CD4-positive, alpha-beta T cell (primary cell): Measurements from ENCODE around the gene SLC15A4. TPM values are rescaled to one million over a fixed set of nuclear protein-coding genes. Genes with fewer than 3 reads are reported as not detected.

ENCODE experiments used
- ATAC-seq: fragments of 200-7000 bp; cut with Tn5 transposase; one replicate; pipeline ENCODE4 v1.10.0; 2022; ENCODE audit warnings: mild to moderate bottlenecking; ENCODE audit not compliant: poor library complexity
- CTCF ChIA-PET: fragments of 350-600 bp; sonication (Branson Sonifier 250); formaldehyde crosslinking; loops from one replicate; lab custom pipeline; 2021; ENCODE audit warnings: antibody characterized with exemption, inconsistent platforms; lab: Charles Lee
- POLR2A ChIA-PET: fragments of 350-600 bp; sonication (Branson Sonifier 250); formaldehyde crosslinking; loops from one replicate; lab custom pipeline; 2021; ENCODE audit warnings: antibody characterized with exemption, inconsistent platforms; lab: Charles Lee
- DNase-seq, 14 experiments: peaks; one replicate each; pipeline ENCODE4 v3.0.0-alpha.2; 2013 to 2020; ENCODE audit warnings: mixed read lengths in 2 of 14
- H3K27ac ChIP-seq, 2 donors: one replicate each; pipeline versions ENCODE4 v1.5.1 to v1.7.0; 2013; ENCODE audit warnings: low read length in 2 of 2, low read depth in 1 of 2, mild to moderate bottlenecking in 1 of 2
- H3K27me3 ChIP-seq, 2 experiments: 1 replicate in 1 of 2; 2 replicates in 1 of 2; pipeline versions ENCODE4 v1.6.1 to v1.7.0; 2013; ENCODE audit warnings: low read length in 2 of 2, control low read depth in 1 of 2, mild to moderate bottlenecking in 1 of 2, moderate library complexity in 1 of 2; ENCODE audit not compliant: insufficient read depth in 2 of 2, control insufficient read depth in 1 of 2
- H3K36me3 ChIP-seq: one replicate; pipeline ENCODE4 v1.6.1; 2013; ENCODE audit warnings: low read length, control low read depth; ENCODE audit not compliant: insufficient read depth
- H3K4me1 ChIP-seq: one replicate; pipeline ENCODE4 v1.6.1; 2013; ENCODE audit warnings: low read length, control low read depth; ENCODE audit not compliant: insufficient read depth
- H3K4me3 ChIP-seq: one replicate; pipeline ENCODE4 v1.5.1; 2013; ENCODE audit warnings: mild to moderate bottlenecking, low read length, moderate library complexity
- H3K9me3 ChIP-seq, 2 experiments: 1 replicate in 1 of 2; 2 replicates in 1 of 2; pipeline versions ENCODE4 v1.6.1 to v1.7.0; 2013; ENCODE audit warnings: low read length in 2 of 2, mild to moderate bottlenecking in 2 of 2, control low read depth in 1 of 2, moderate library complexity in 1 of 2; ENCODE audit not compliant: control insufficient read depth in 1 of 2, insufficient read depth in 1 of 2
- H3K27ac Mint-ChIP-seq: one replicate; pipeline ENCODE4 v1.8.0; 2020; ENCODE audit warnings: mixed read lengths
- H3K27me3 Mint-ChIP-seq: one replicate; pipeline ENCODE4 v1.8.0; 2021; ENCODE audit warnings: mixed read lengths
- H3K36me3 Mint-ChIP-seq: one replicate; pipeline ENCODE4 v1.8.0; 2021; ENCODE audit warnings: low read depth, mixed read lengths
- H3K4me1 Mint-ChIP-seq: one replicate; pipeline ENCODE4 v1.8.0; 2021; ENCODE audit warnings: low read depth, mixed read lengths
- H3K4me3 Mint-ChIP-seq: one replicate; pipeline ENCODE4 v1.8.0; 2020; ENCODE audit warnings: mild to moderate bottlenecking, mixed read lengths
- H3K9me3 Mint-ChIP-seq: one replicate; pipeline ENCODE4 v1.8.0; 2020; ENCODE audit warnings: mixed read lengths
- CTCF ChIP-seq: fragments of 200-600 bp; IDR thresholded peaks from one replicate; pipeline ENCODE4 v1.8.0; 2022; ENCODE audit warnings: antibody characterized with exemption, mild to moderate bottlenecking
- intact Hi-C, 2 experiments: fragments of 100-400 bp; cut with DNase I in 1 of 2; cut with micrococcal nuclease in 1 of 2; formaldehyde crosslinking; loops; one replicate each; pipeline versions ENCODE4 v1.15.1 to v1.9.0; 2023 to 2025; cut with DNase I, micrococcal nuclease
- total RNA-seq, 174 experiments: library from RNA in 2 of 174; stranded (reverse) in 2 of 174; gene quantifications; one replicate each; pipeline ENCODE4 v1.2.3 and lab custom pipeline; 2021 to 2026

Gene SLC15A4
- total RNA-seq, 2 experiments from 2014 or later, result 18.4 to 18.5 TPM

- Histone ChIP-seq H3K4me1 (peaks cover 31% of the 10 kb centered on the region), H3K4me3 (no peak overlapping the region), H3K9me3 (peaks cover 0 to 5% of the 10 kb centered on the region in 2 experiments), H3K27ac (no peak overlapping the region), H3K36me3 (peaks cover 22% of the 10 kb centered on the region), H3K27me3 (no peaks in the 10 kb centered on the region)
- intact Hi-C loops, result no loop called here
- H3K27me3 Mint-ChIP-seq, result no peaks in the 10 kb centered on the region
- TF ChIP-seq CTCF, result no peak
- no peak for DNase-seq
- ChIA-PET POLR2A (no interaction called here), CTCF (no interaction called here)
- no peak for ATAC-seq
- H3K4me3 Mint-ChIP-seq, result no peak overlapping the region
- no peaks in the 10 kb centered on the region for H3K9me3 Mint-ChIP-seq
- H3K36me3 Mint-ChIP-seq, result peaks cover 40% of the 10 kb centered on the region
- peaks cover 82% of the 10 kb centered on the region for H3K4me1 Mint-ChIP-seq
- H3K27ac Mint-ChIP-seq, result no peak overlapping the region
Observed at GRCh38 chr12:128816643-128816920, 7.2 kb downstream of the SLC15A4 start.

DNA sequence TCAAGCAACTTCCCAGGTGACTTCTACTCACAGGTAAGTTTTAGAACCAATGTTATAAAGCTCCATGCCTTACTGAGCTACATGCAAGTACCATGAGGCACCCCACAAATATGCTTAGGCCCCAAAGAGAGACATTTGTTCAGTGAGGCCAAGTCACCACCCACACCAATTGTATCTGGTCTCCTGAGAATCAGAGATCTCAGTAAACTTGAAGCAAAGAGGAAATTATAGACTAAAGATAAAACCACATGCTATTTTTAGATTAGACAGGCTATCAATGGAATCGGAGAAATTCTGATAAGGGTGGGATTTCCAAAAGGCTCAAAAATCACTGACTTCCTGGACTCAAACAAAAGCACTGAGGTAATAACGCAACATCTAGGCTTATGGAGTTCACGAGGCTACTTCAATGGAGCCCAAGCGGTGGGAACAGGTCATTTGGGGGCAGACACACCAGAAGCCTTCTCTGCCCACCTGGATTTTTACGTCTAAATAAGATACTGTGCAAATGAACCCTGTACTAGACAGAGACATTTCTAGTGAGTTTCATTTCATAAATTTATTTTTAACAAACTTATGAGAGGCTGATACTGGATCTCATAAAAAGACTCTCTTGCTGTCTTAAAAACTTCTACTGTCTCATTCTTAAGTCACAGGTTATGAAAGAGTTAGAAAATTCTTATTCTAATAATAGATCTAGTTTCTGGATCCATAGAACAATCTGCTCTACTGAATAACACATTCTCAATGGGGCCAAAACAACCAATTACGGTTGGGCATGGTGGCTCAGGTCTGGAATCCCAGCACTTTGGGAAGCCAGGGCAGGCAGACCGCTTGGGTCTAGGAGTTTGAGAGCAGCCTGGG is 7.7 kb downstream of the SLC15A4 start:
- Histone ChIP-seq H3K4me1 (peaks cover 26% of the 10 kb centered on the region), H3K9me3 (peaks cover 0 to 5% of the 10 kb centered on the region in 2 experiments), H3K36me3 (peaks cover 22% of the 10 kb centered on the region), H3K4me3 (no peak overlapping the region), H3K27ac (no peak overlapping the region), H3K27me3 (no peaks in the 10 kb centered on the region)
- intact Hi-C loops, result no loop called here
- DNase-seq (no peak), ATAC-seq (no peak)
- no peak for TF ChIP-seq CTCF
- ChIA-PET POLR2A (no interaction called here), CTCF (no interaction called here)
- Mint-ChIP-seq H3K4me1 (peaks cover 83% of the 10 kb centered on the region), H3K27ac (no peak overlapping the region), H3K36me3 (peaks cover 37% of the 10 kb centered on the region), H3K9me3 (no peaks in the 10 kb centered on the region), H3K4me3 (no peak overlapping the region), H3K27me3 (no peaks in the 10 kb centered on the region)

GRCh38 chr12:128814411-128815261 is 9.1 kb downstream of the SLC15A4 start:
- no peak overlapping the region for H3K4me3 Mint-ChIP-seq

More at GRCh38 chr12:128814411-128815261, 9.1 kb downstream of the SLC15A4 start:
- H3K36me3 Mint-ChIP-seq, result peaks cover 41% of the 10 kb centered on the region
- peaks cover 80% of the 10 kb centered on the region for H3K4me1 Mint-ChIP-seq
- H3K27me3 ChIP-seq, result no peaks in the 10 kb centered on the region
- no peaks in the 10 kb centered on the region for H3K27me3 Mint-ChIP-seq
- ChIA-PET POLR2A (no interaction called here), CTCF (no interaction called here)
- H3K36me3 ChIP-seq, result peaks cover 20% of the 10 kb centered on the region
- intact Hi-C loops, result no loop called here
- no peak for ATAC-seq
- no peak for DNase-seq
- H3K27ac ChIP-seq, result no peak overlapping the region
- no peak for TF ChIP-seq CTCF
- H3K27ac Mint-ChIP-seq, result no peak overlapping the region
- no peak overlapping the region for H3K4me3 ChIP-seq
- H3K9me3 ChIP-seq, result peaks cover 0 to 5% of the 10 kb centered on the region in 2 experiments
- peaks cover 27% of the 10 kb centered on the region for H3K4me1 ChIP-seq
- no peaks in the 10 kb centered on the region for H3K9me3 Mint-ChIP-seq
